ENCODE measurements around the gene RGL2.

RGL2 gene

GRCh38 chr6:33316603-33317418, 18.1 kb upstream of the RGL2 start:
- DNase-seq (ENCODE audit: low spot score), result no peak

GRCh38 chr6:33315793-33316602, 17.3 kb upstream of the RGL2 start:
- DNase-seq (ENCODE audit: low spot score), result no peak

GRCh38 chr6:33314943-33315792, 16.4 kb upstream of the RGL2 start:
- peak; percentile 37 for DNase-seq (ENCODE audit: low spot score)

GRCh38 chr6:33314515-33314942, 15.8 kb upstream of the RGL2 start:
- peak; percentile 91 for DNase-seq (ENCODE audit: low spot score)

- peak; percentile 91 for DNase-seq (ENCODE audit: low spot score)
Observed at GRCh38 chr6:33313709-33314514, 15.2 kb upstream of the RGL2 start, which contains the start of gene TAPBP. TAPBP (minus strand) TSS chr6:33314078; CDS start chr6:33314041, 37 bp downstream.

- peak; percentile 44 for DNase-seq (ENCODE audit: low spot score)
Observed at GRCh38 chr6:33313105-33313708, 14.5 kb upstream of the RGL2 start.

GRCh38 chr6:33312361-33313104, 13.8 kb upstream of the RGL2 start:
- peak; percentile 86 for DNase-seq (ENCODE audit: low spot score)

GRCh38 chr6:33306356-33306755, 7.6 kb upstream of the RGL2 start:
- DNase-seq (ENCODE audit: low spot score), result no peak

GRCh38 chr6:33305052-33305451, 6.3 kb upstream of the RGL2 start:
- DNase-seq (ENCODE audit: low spot score), result no peak

GRCh38 chr6:33304216-33304615, 5.5 kb upstream of the RGL2 start:
- DNase-seq (ENCODE audit: low spot score), result no peak

GRCh38 chr6:33301877-33302276, 3.1 kb upstream of the RGL2 start:
- no peak for DNase-seq (ENCODE audit: low spot score)

GRCh38 chr6:33299237-33299944, 649 bp upstream of the RGL2 start:
- peak; percentile 94 for DNase-seq (ENCODE audit: low spot score)

GRCh38 chr6:33297956-33298772, 578 bp downstream of the RGL2 start:
- peak; percentile 92 for DNase-seq (ENCODE audit: low spot score)

GRCh38 chr6:33297406-33297955, 1.3 kb downstream of the RGL2 start:
- no peak for DNase-seq (ENCODE audit: low spot score)

GRCh38 chr6:33296797-33297405, 1.8 kb downstream of the RGL2 start:
- no peak for DNase-seq (ENCODE audit: low spot score)

GRCh38 chr6:33295621-33296369, 2.9 kb downstream of the RGL2 start:
- DNase-seq (ENCODE audit: low spot score), result no peak
